Spinal cord (tissue), 10 donors: ENCODE results near the gene HEYL. TPM values are rescaled to one million over a fixed set of nuclear protein-coding genes. Genes with fewer than 3 reads are reported as not detected.

Source experiments
- DNase-seq, 6 donors: peaks; one replicate each; pipeline versions ENCODE4 v3.0.0 to v3.0.0-alpha.2; 2013 to 2015; ENCODE audit warnings: low spot score in 6 of 6, low read depth in 4 of 6
- H3K27ac ChIP-seq: one replicate; pipeline ENCODE4 v1.5.1; 2013; ENCODE audit warnings: low read depth, low read length, control low read depth
- H3K27me3 ChIP-seq: one replicate; pipeline ENCODE4 v1.6.1; 2013; ENCODE audit warnings: low read length; ENCODE audit not compliant: control insufficient read depth, insufficient read depth
- H3K36me3 ChIP-seq: one replicate; pipeline ENCODE4 v1.6.1; 2013; ENCODE audit warnings: low read length; ENCODE audit not compliant: control insufficient read depth, insufficient read depth
- H3K4me1 ChIP-seq: one replicate; pipeline ENCODE4 v1.6.1; 2013; ENCODE audit warnings: low read length; ENCODE audit not compliant: control insufficient read depth, insufficient read depth
- H3K4me3 ChIP-seq: one replicate; pipeline ENCODE4 v1.5.1; 2013; ENCODE audit warnings: low read depth, low read length, control low read depth
- H3K9me3 ChIP-seq: one replicate; pipeline ENCODE4 v1.6.1; 2013; ENCODE audit warnings: low read length; ENCODE audit not compliant: control insufficient read depth, insufficient read depth
- WGBS: methylation state at CpG from one replicate; pipeline ENCODE4 v1.1.5; 2013; ENCODE audit warnings: missing lambda C conversion rate; ENCODE audit not compliant: insufficient coverage; 5-methylcytosine and 5-hydroxymethylcytosine counted together
- polyA plus RNA-seq, 2 donors: library from polyadenylated mRNA; unstranded; fragments of 120-200 nt; gene quantifications; one replicate each; pipeline ENCODE4 v1.2.1, GENCODE V29; 2013; ENCODE audit not compliant: insufficient read length in 2 of 2
- total RNA-seq, 2 donors: library from RNA; depleted of rRNA in 1 of 2; stranded (reverse); fragments of 120-200 nt in 1 of 2; fragments of >200 nt in 1 of 2; gene quantifications; one replicate each; pipeline versions ENCODE4 v1.2.3 to v1.2.4, GENCODE V29; 2013 to 2014
- donor health status: healthy.

The HEYL gene
- total and polyA plus RNA-seq, 4 donors: 3.2 to 10.2 (median 8.1) TPM

- peaks cover 23% of the 10 kb centered on the region for H3K27me3 ChIP-seq
Observed at GRCh38 chr1:39633422-39633821, 6.0 kb downstream of the HEYL start.

GRCh38 chr1:39632682-39633417 is 6.6 kb downstream of the HEYL start:
- Histone ChIP-seq H3K4me3 (no peak overlapping the region), H3K4me1 (peaks cover 34% of the 10 kb centered on the region), H3K27me3 (peaks cover 19% of the 10 kb centered on the region), H3K27ac (peak overlapping the region; percentile 52), H3K36me3 (no peaks in the 10 kb centered on the region), H3K9me3 (no peaks in the 10 kb centered on the region)
- DNase-seq: peak in 1 of 6 donors; percentile 59
- 11% methylated on average over 53 of the region's 61 CpGs for WGBS

More at GRCh38 chr1:39633422-39633821, 6.0 kb downstream of the HEYL start:
- Histone ChIP-seq H3K9me3 (no peaks in the 10 kb centered on the region), H3K27ac (peak overlapping the region; percentile 25), H3K4me3 (no peak overlapping the region), H3K4me1 (peaks cover 36% of the 10 kb centered on the region), H3K36me3 (no peaks in the 10 kb centered on the region)
- DNase-seq: no peak
- WGBS: 78% methylated on average over 3 of the region's 3 CpGs

DNA sequence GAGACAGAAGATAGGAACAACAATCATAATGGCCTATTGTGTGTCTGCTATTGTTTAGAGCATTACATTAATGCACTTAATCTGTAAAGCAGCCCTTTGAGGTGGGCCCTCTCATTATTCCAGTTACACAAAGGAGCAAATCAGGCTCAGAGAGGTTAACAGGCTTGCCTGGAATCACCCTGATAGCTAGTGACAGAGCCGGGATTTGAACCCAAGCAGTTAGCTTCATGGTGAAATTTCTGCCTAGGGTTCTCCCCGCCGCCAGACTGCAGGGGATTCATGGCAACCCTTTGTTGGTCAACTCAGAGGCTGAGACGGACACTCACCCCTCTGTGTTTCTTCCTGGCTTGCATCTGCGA is 7.1 kb downstream of the HEYL start:
- Histone ChIP-seq H3K4me1 (peaks cover 29% of the 10 kb centered on the region), H3K27ac (peak overlapping the region; percentile 52), H3K36me3 (no peaks in the 10 kb centered on the region), H3K27me3 (peaks cover 16% of the 10 kb centered on the region), H3K4me3 (no peak overlapping the region), H3K9me3 (no peaks in the 10 kb centered on the region)
- 56% methylated on average over 5 of the region's 5 CpGs for WGBS
- no peak for DNase-seq

DNA sequence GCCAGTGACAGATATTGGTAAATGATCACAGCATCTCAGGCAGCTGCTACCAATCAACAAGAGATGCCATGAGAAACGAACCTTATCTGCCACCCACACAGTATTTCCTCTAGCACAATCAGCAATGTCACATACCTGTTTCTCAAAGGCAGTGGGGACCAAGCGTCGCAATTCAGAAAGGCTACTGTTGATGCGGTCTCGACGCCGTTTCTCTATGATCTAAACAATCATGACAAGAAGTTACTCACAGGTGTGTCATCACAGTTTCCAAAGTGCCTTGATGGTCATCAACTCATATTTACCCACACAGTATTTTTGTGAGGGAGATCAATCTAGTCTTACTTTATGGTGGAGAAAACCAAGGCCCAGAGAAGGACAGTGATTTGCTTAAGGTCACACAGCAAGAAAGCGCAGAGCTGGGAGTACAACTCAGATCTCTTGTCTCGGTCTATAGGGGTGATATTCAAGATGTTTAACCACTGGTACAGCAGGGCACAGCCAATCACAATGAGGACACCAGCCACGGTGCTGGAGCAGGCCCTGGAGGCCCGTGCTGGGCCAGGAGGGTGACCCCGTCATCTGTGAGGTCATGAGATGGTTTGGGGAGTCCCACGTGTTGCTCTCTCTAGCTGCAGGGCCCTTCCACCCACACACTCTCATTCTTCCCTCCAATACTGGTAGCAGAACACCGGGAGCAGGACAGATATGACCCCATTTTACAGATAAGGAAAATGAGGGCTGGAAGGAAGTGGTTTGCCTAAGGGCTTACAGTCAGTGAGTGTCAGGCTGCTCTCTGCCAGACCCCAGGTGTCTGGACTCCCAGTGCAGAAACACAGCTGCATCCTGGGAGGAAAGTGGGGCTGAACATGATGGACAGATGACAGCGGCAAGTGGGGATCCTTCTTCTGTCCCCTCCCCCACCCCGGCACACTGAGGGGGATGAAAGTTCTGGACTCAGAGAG is 7.8 kb downstream of the HEYL start:
- no peak for DNase-seq
- H3K4me1 ChIP-seq: peaks cover 30% of the 10 kb centered on the region
- H3K4me3 ChIP-seq: no peak overlapping the region
- WGBS: 90% methylated on average over 12 of the region's 16 CpGs
- H3K27ac ChIP-seq: no peak overlapping the region
- peaks cover 3% of the 10 kb centered on the region for H3K36me3 ChIP-seq
- H3K9me3 ChIP-seq: no peaks in the 10 kb centered on the region
- H3K27me3 ChIP-seq: peaks cover 16% of the 10 kb centered on the region

- Histone ChIP-seq H3K4me1 (peaks cover 44% of the 10 kb centered on the region), H3K27ac (no peak overlapping the region), H3K9me3 (no peaks in the 10 kb centered on the region), H3K36me3 (peaks cover 7% of the 10 kb centered on the region), H3K27me3 (peaks cover 16% of the 10 kb centered on the region), H3K4me3 (no peak overlapping the region)
- DNase-seq: no peak
- 91% methylated on average over 4 of the region's 11 CpGs for WGBS
Observed at GRCh38 chr1:39628807-39629350, 10.6 kb downstream of the HEYL start.

GRCh38 chr1:39626646-39627045 is 12.8 kb downstream of the HEYL start:
- H3K9me3 ChIP-seq: no peaks in the 10 kb centered on the region
- 82% methylated on average over 16 of the region's 16 CpGs for WGBS
- H3K4me1 ChIP-seq: peaks cover 37% of the 10 kb centered on the region
- no peak overlapping the region for H3K27ac ChIP-seq
- no peak for DNase-seq
- H3K36me3 ChIP-seq: peaks cover 7% of the 10 kb centered on the region
- H3K4me3 ChIP-seq: no peak overlapping the region
- H3K27me3 ChIP-seq: no peaks in the 10 kb centered on the region

- DNase-seq: peak in 4 of 6 donors; percentile 26 to 73 (median 47)
- Histone ChIP-seq H3K4me1 (peaks cover 37% of the 10 kb centered on the region), H3K36me3 (peaks cover 7% of the 10 kb centered on the region), H3K9me3 (no peaks in the 10 kb centered on the region), H3K27me3 (no peaks in the 10 kb centered on the region), H3K4me3 (no peak overlapping the region), H3K27ac (peak overlapping the region; percentile 20)
- 46% methylated on average over 11 of the region's 11 CpGs for WGBS
Observed at GRCh38 chr1:39625462-39626273, 13.8 kb downstream of the HEYL start.

DNA sequence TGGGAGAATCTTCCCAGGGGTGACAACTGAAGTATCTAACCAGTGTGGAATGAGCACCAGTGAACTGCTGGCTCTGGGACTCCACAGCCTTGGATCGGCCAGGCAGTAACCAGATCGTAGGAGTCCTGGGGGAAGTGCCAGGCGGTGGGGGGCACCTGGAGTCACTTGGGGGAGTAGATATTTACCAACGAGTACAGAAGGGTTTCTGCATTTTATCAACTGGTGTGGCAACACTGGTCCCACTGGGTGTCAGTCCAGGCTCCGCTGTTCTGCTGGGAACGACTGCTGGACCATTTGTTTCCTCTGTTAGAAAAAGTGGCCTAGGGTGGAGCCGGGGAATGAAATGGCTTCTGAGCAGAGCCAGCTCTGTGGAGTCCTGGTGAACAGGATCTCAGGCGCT is 14.4 kb downstream of the HEYL start:
- WGBS: 54% methylated on average over 8 of the region's 8 CpGs
- Histone ChIP-seq H3K4me1 (peaks cover 37% of the 10 kb centered on the region), H3K36me3 (peaks cover 7% of the 10 kb centered on the region), H3K4me3 (no peak overlapping the region), H3K27me3 (no peaks in the 10 kb centered on the region), H3K27ac (no peak overlapping the region), H3K9me3 (no peaks in the 10 kb centered on the region)
- DNase-seq: peak in 1 of 6 donors; percentile 7

DNA sequence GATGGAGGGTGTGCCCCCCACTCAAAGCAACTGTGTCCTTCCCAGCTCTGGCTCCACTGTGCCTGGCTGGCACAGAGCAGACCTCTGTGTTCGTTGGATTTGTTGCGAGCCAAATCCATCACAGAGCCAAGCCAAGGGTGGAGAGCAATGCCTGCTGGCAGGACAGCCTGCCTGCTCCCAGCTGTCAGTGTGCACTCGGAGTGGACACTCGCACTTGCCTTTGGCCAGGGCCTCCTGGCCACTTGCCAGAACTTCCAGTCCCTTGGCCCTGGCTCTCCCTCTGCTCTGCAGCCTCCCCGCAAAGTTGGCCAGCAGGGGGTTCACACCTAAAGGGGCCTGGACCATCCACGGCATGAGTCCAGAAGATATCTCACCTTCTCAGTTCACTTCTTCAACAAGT is 16.4 kb downstream of the HEYL start:
- peak in 2 of 6 donors; percentile 41 to 60 for DNase-seq
- Histone ChIP-seq H3K27ac (no peak overlapping the region), H3K9me3 (no peaks in the 10 kb centered on the region)

More for the DNA sequence above, 16.4 kb downstream of the HEYL start:
- peaks cover 37% of the 10 kb centered on the region for H3K4me1 ChIP-seq
- peaks cover 7% of the 10 kb centered on the region for H3K36me3 ChIP-seq
- H3K27me3 ChIP-seq: no peaks in the 10 kb centered on the region
- H3K4me3 ChIP-seq: no peak overlapping the region
- 42% methylated on average over 6 of the region's 6 CpGs for WGBS
